Kidney (tissue), 14 donors: ENCODE measurements around the gene PITPNM1. TPM values are rescaled to one million over a fixed set of nuclear protein-coding genes. Genes with fewer than 3 reads are reported as not detected.
A peak's percentile ranks its signal among the peaks of the same experiment; 100 is the strongest.

Experiments used
- DNase-seq, 5 donors: peaks; one replicate each; pipeline ENCODE4 v3.0.0-alpha.2; 2013 to 2020
- FAIRE-seq: peaks from 2 replicates; lab custom pipeline; 2012; peaks lifted over from hg19 to GRCh38; lab: Jason Lieb, UNC
- H3K27ac ChIP-seq, 2 donors: one replicate each; pipeline ENCODE4 v1.7.0; 2013; ENCODE audit warnings: low read depth in 2 of 2, low read length in 2 of 2, inconsistent platforms in 1 of 2
- H3K27me3 ChIP-seq: one replicate; pipeline ENCODE4 v1.7.1; 2013; ENCODE audit warnings: low read length, inconsistent platforms; ENCODE audit not compliant: control insufficient read depth, insufficient read depth
- H3K36me3 ChIP-seq, 3 donors: one replicate each; pipeline versions ENCODE4 v1.7.0 to v1.7.1; 2013; ENCODE audit warnings: low read length in 3 of 3, control low read depth in 1 of 3, inconsistent platforms in 1 of 3; ENCODE audit not compliant: insufficient read depth in 3 of 3, control insufficient read depth in 2 of 3
- H3K4me1 ChIP-seq, 3 donors: one replicate each; pipeline versions ENCODE4 v1.7.0 to v1.7.1; 2013; ENCODE audit warnings: low read length in 3 of 3, inconsistent platforms in 1 of 3, low read depth in 1 of 3; ENCODE audit not compliant: control insufficient read depth in 2 of 3, insufficient read depth in 2 of 3
- H3K4me3 ChIP-seq, 3 donors: one replicate each; pipeline versions ENCODE4 v1.7.0 to v1.8.1; 2013; ENCODE audit warnings: low read length in 3 of 3, control low read depth in 1 of 3, inconsistent platforms in 1 of 3
- H3K9ac ChIP-seq, 3 donors: one replicate each; pipeline versions ENCODE4 v1.7.0 to v1.7.1; 2013; ENCODE audit warnings: low read length in 3 of 3, control low read depth in 1 of 3, inconsistent platforms in 1 of 3
- H3K9me3 ChIP-seq, 3 donors: one replicate each; pipeline versions ENCODE4 v1.7.0 to v1.7.1; 2013; ENCODE audit warnings: low read length in 3 of 3, control low read depth in 1 of 3, inconsistent platforms in 1 of 3; ENCODE audit not compliant: control insufficient read depth in 2 of 3, insufficient read depth in 1 of 3
- CTCF ChIP-seq: IDR thresholded peaks from 3 replicates; pipeline ENCODE4 v1.5.1; 2012; ENCODE audit warnings: mild to moderate bottlenecking, moderate library complexity, borderline replicate concordance; ENCODE audit not compliant: insufficient read depth; ENCODE audit errors: extremely low read depth
- intact Hi-C: fragments of 100-400 bp; cut with DNase I; formaldehyde crosslinking; loops from one replicate; pipeline ENCODE4 v1.11.1; 2022
- polyA plus RNA-seq: library from polyadenylated mRNA; stranded (reverse); fragments of 350-450 nt; fragmentation: Illumina TruSeq; extraction: RNeasy Lipid Tissue Mini Kit (QIAGEN cat#74804); gene quantifications from one replicate; pipeline ENCODE4 v1.2.3, GENCODE V29; 2014; ENCODE audit warnings: low read depth, low replicate concordance; ENCODE audit not compliant: insufficient read depth
- total RNA-seq: library from RNA; stranded (reverse); fragmentation: NEBNext Ultra II Directional; extraction: Animal tissue kit (Norgen Biotek cat#: 25700); gene quantifications from one replicate; pipeline ENCODE4 v1.2.1, GENCODE V29; 2021
- donor health status: control.
- donor health status: control.
- donor health status: control.
- donor health status: control.
- donor health status: control.
- donor health status: DM: yes; HTN: yes; CAD: no.
- donor health status: Normal renal cell carcinoma (clear cell type).

The PITPNM1 gene
- total and polyA plus RNA-seq, 2 donors from 2014 or later = 19.3 to 74.7 TPM

GRCh38 chr11:67493548-67494370 lies 11.4 kb downstream of the PITPNM1 start:
- TF ChIP-seq CTCF = no peak
- Histone ChIP-seq H3K4me1 (no peaks in the 10 kb centered on the region), H3K9me3 (no peaks in the 10 kb centered on the region), H3K9ac (no peak overlapping the region), H3K27ac (no peak overlapping the region), H3K27me3 (no peaks in the 10 kb centered on the region), H3K4me3 (no peak overlapping the region), H3K36me3 (peaks cover 0 to 13% (median 5%) of the 10 kb centered on the region in 3 donors)
- FAIRE-seq (no peak), DNase-seq (peak in 1 of 5 donors; percentile 75)
- intact Hi-C loops = no loop called here

- Histone ChIP-seq H3K27ac (no peak overlapping the region), H3K4me1 (no peaks in the 10 kb centered on the region), H3K9me3 (no peaks in the 10 kb centered on the region), H3K36me3 (peaks cover 0 to 15% (median 3%) of the 10 kb centered on the region in 3 donors), H3K9ac (no peak overlapping the region), H3K27me3 (no peaks in the 10 kb centered on the region), H3K4me3 (no peak overlapping the region)
- FAIRE-seq (no peak), DNase-seq (peak in 1 of 5 donors; percentile 68)
- no peak for TF ChIP-seq CTCF
- intact Hi-C loops = no loop called here
Observed at GRCh38 chr11:67492801-67493547, 12.2 kb downstream of the PITPNM1 start.

GRCh38 chr11:67492069-67492727 lies 13.0 kb downstream of the PITPNM1 start:
- H3K4me1 ChIP-seq = no peaks in the 10 kb centered on the region
- no peaks in the 10 kb centered on the region for H3K9me3 ChIP-seq
- H3K9ac ChIP-seq = no peak overlapping the region
- no peak for TF ChIP-seq CTCF
- FAIRE-seq (no peak), DNase-seq (peak in 1 of 5 donors; percentile 71)
- no peak overlapping the region for H3K4me3 ChIP-seq
- H3K36me3 ChIP-seq = peaks cover 0 to 17% (median 2%) of the 10 kb centered on the region in 3 donors
- no peak overlapping the region for H3K27ac ChIP-seq
- no peaks in the 10 kb centered on the region for H3K27me3 ChIP-seq
- intact Hi-C loops = no loop called here
